Left lobe of liver (tissue), 2 donors: ENCODE measurements around the gene G6PD. TPM values are rescaled to one million over a fixed set of nuclear protein-coding genes. Genes with fewer than 3 reads are reported as not detected.
"Not testable (repeated sequence)": the region's sequence is repeated elsewhere in the genome, so short reads cannot be mapped to it uniquely, and the experiment has no call there.

ENCODE experiments used
- ATAC-seq: fragments of 200-7000 bp; cut with Tn5 transposase; one replicate; pipeline ENCODE4 v1.9.1; 2020; ENCODE audit warnings: mild to moderate bottlenecking, moderate library complexity
- DNase-seq: peaks from one replicate; pipeline ENCODE4 v3.0.0-alpha.2; 2020; ENCODE audit warnings: low spot score
- total RNA-seq: library from RNA; stranded (reverse); gene quantifications from one replicate; pipeline ENCODE4 v1.2.1, GENCODE V29; 2021
- donor health status: DM: no; HTN: no; CAD: no; lungs with moderate emphysema.
- donor health status: DM: no; HTN: yes; CAD: no.

G6PD gene
- total RNA-seq, 1 donor from 2014 or later, result 5.6 TPM

- ATAC-seq (peak; percentile 91), DNase-seq (peak; percentile 94)
These were observed 30.5 kb downstream of the G6PD start, which contains the start of gene FAM3A for GRCh38 chrX:154515966-154516655. Gene FAM3A (minus strand): TSS chrX:154516232. CDS start chrX:154515772, 460 bp downstream.

GRCh38 chrX:154515090-154515965 lies 31.3 kb downstream of the G6PD start:
- DNase-seq, result peak; percentile 68
- ATAC-seq, result peak; percentile 48

- no peak for DNase-seq
- no peak for ATAC-seq
These were observed 32.9 kb downstream of the G6PD start for GRCh38 chrX:154513716-154514115.

- ATAC-seq (no peak), DNase-seq (no peak)
These were observed 33.6 kb downstream of the G6PD start for GRCh38 chrX:154512879-154513553.

- no peak for ATAC-seq
- DNase-seq, result no peak
These were observed 34.9 kb downstream of the G6PD start for GRCh38 chrX:154511761-154512160.

GRCh38 chrX:154509455-154509854 lies 37.2 kb downstream of the G6PD start:
- DNase-seq, result no peak
- no peak for ATAC-seq

- DNase-seq (no peak), ATAC-seq (no peak)
These were observed 38.3 kb downstream of the G6PD start for GRCh38 chrX:154508384-154508745.

GRCh38 chrX:154507673-154508383 lies 38.8 kb downstream of the G6PD start:
- ATAC-seq, result no peak
- no peak for DNase-seq

- no peak for ATAC-seq
These were observed 39.9 kb downstream of the G6PD start for GRCh38 chrX:154506483-154507332.

GRCh38 chrX:154505734-154506133 lies 40.9 kb downstream of the G6PD start:
- no peak for ATAC-seq
- no peak for DNase-seq

More at GRCh38 chrX:154506483-154507332, 39.9 kb downstream of the G6PD start:
- no peak for DNase-seq

- ATAC-seq, result no peak
- DNase-seq, result no peak
These were observed 43.7 kb downstream of the G6PD start for GRCh38 chrX:154502989-154503388.

- ATAC-seq, result no peak
These were observed 44.5 kb downstream of the G6PD start for GRCh38 chrX:154502098-154502497.

GRCh38 chrX:154501423-154501822 lies 45.2 kb downstream of the G6PD start:
- not testable (repeated sequence) for ATAC-seq, DNase-seq

More at GRCh38 chrX:154502098-154502497, 44.5 kb downstream of the G6PD start:
- DNase-seq, result no peak

GRCh38 chrX:154496591-154497137 lies 50.0 kb downstream of the G6PD start:
- not testable (repeated sequence) for ATAC-seq, DNase-seq

GRCh38 chrX:154495472-154495922 lies 51.1 kb downstream of the G6PD start:
- no peak for DNase-seq
- no peak for ATAC-seq

- ATAC-seq, result no peak
These were observed 51.9 kb downstream of the G6PD start for GRCh38 chrX:154494715-154495114.

GRCh38 chrX:154490414-154491083 lies 56.1 kb downstream of the G6PD start, which contains the start of gene SLC10A3:
Gene SLC10A3 (minus strand): TSS chrX:154490629. CDS start chrX:154488940, 1,689 bp downstream.
- ATAC-seq (peak; percentile 85), DNase-seq (peak; percentile 95)

More at GRCh38 chrX:154494715-154495114, 51.9 kb downstream of the G6PD start:
- no peak for DNase-seq

- ATAC-seq, result no peak
- DNase-seq, result no peak
These were observed 56.6 kb downstream of the G6PD start for GRCh38 chrX:154490021-154490413.

- no peak for ATAC-seq
- DNase-seq, result no peak
These were observed 57.5 kb downstream of the G6PD start for GRCh38 chrX:154489182-154489581.
